A549 treated with dexamethasone at 1 μM for 4 hours (cell line): Measurements from ENCODE around the gene SHFL. TPM values are rescaled to one million over a fixed set of nuclear protein-coding genes. Genes with fewer than 3 reads are reported as not detected.

ENCODE experiments used
- total RNA-seq: library from RNA; stranded (reverse); fragments of 200-300 nt; extraction: Qiagen RNA extraction; gene quantifications from 5 replicates; pipeline ENCODE4 v1.2.3, GENCODE V29; 2022

The SHFL gene
- total RNA-seq, result 6.3 to 8.0 TPM (median 6.9 TPM) in 5 replicates

DNA sequence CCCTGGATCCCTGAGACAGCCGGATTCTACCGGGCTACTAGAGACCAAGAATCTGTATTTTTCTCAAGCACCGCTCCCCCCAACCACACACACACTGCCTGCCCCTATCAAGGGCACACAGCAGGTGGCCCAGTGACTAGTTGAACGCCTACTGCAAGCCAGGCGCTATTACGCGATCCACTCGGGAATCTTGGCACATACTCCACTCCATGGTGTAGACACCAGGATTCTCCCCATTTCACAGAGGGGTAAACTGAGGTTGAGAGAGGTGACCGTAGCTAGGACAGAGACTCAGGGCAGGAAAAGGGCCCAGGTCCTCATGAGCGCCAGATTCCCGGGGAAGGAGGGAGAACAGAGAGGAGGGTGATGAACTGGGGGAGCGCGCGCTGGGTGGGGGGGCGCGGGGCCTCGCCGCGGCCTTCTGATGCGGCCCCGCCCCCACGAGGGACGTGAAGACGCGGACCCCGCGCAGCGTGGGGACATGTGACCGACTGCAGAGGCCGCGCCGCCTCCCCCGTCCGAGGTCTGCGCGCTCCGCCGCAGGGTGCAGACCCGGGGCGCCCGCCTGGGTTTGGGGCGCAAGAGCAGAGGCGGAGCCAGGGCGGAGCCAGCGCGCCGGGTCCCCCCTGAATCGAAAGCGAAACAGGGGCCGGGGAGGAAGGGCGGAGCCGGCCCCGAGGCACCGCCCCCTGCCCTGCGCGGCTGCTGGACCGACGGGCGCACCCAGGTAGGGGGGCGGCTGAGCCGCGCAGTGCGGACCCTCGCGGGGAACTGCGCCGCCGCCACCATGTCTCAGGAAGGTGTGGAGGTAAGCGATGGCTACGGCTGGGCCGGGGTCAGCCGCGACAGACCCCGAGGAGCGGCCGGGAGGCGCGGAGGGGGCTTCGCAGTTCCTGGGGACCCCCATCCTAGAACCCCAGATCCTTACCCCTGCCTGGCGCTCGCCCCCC is at the start of gene SHFL:
Gene SHFL, plus strand, starts transcription at position 677 of the 950 bp plus-strand sequence. Its CDS starts 111 bp downstream, at position 788.

DNA sequence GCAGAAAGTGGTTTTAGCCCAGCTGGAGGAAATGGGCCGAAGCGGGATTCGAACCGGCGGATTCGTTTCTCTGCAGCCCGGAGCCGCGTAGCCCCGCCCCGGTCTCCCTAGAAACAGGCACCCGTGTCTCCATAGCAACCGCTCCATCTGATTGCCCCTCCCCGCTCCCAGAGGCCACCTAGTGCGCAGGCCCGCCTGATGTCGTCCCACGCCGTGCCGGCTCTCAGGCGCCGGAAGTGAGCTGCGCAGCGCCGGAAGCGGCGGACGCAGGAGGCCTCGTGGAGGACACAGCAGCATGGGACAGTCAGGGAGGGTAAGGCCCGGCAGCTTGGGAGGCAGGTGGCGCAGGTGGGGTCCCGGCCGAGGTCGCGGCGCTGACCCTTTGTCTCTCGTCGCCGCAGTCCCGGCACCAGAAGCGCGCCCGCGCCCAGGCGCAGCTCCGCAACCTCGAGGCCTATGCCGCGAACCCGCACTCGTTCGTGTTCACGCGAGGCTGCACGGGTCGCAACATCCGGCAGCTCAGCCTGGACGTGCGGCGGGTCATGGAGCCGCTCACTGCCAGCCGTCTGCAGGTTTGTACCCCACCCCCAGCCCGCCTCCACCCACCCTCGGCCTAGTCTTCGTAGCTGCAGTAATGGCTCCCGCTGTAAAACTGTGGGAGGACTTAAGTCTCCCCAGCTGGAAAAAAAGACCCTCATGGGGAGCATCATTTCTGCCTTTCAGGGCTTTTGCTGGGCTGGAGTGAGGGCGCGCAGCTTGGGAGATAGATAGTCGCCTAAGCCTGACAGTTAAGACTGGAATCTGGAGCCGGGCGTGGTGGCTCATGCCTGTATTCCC is 20.2 kb downstream of the SHFL start, which contains the start of gene PPAN:
Gene PPAN, plus strand, starts transcription at position 263 of the 837 bp plus-strand sequence. Its CDS starts 33 bp downstream, at position 296.

DNA sequence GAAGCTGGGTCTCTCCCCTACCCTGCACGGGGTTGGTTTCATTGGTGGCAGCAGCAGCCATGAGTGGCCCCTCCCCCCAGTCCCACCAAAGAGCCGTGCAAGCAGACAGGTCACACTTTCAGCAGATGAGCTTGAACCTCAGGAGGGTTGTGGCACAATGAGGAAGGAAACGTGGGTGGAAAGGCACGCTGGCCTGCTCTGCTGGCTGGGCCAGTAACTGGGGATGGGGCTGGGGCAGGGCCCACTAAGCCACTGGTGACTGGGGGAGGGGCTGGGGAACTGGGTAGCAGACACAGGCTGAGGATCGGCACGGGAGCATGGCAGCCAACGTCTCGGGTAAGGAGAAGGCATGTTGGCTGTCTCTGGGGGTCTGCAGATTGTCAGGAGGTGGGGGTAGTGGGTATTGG is 25.3 kb downstream of the SHFL start, which contains the start of gene P2RY11:
Gene P2RY11, plus strand, starts transcription at position 289 of the 407 bp plus-strand sequence. Its CDS starts 29 bp downstream, at position 318.

Other genes with a start within 250 kb of the SHFL start
- gene OLFM2, start 149.8 kb upstream of the SHFL start, total RNA-seq, result 7.8 to 11.7 TPM (median 10.4 TPM) in 5 replicates
- 2.4 to 3.8 TPM (median 3.0 TPM) in 5 replicates for gene COL5A3, start 75.8 kb upstream of the SHFL start, total RNA-seq
- gene RDH8, start 72.8 kb upstream of the SHFL start, total RNA-seq, result 0.18 to 0.42 TPM (median 0.27 TPM) in 5 replicates
- 0.05 to 0.19 TPM (median 0.10 TPM) in 4 of 5 replicates, not detected in the other for gene ANGPTL6, start 16.4 kb downstream of the SHFL start, total RNA-seq
- 35.9 to 58.3 TPM (median 53.8 TPM) in 5 replicates for gene PPAN, start 20.0 kb downstream of the SHFL start, total RNA-seq
- gene P2RY11, start 25.4 kb downstream of the SHFL start, total RNA-seq, result 4.4 to 10.5 TPM (median 7.3 TPM) in 5 replicates
- gene EIF3G, start 33.6 kb downstream of the SHFL start, total RNA-seq, result 148 to 187 TPM (median 173 TPM) in 5 replicates
- 46.9 to 57.5 TPM (median 55.0 TPM) in 5 replicates for gene DNMT1, start 108.6 kb downstream of the SHFL start, total RNA-seq
- gene S1PR2, start 145.0 kb downstream of the SHFL start, total RNA-seq, result 0.62 to 1.1 TPM (median 0.84 TPM) in 5 replicates
- 54.3 to 76.4 TPM (median 69.8 TPM) in 5 replicates for gene MRPL4, start 165.9 kb downstream of the SHFL start, total RNA-seq
- 2.7 to 4.3 TPM (median 3.6 TPM) in 5 replicates for gene ICAM1, start 184.8 kb downstream of the SHFL start, total RNA-seq
- 0.09 to 0.11 TPM in 2 of 5 replicates, not detected in the others for gene ICAM4, start 200.6 kb downstream of the SHFL start, total RNA-seq
- 0.19 to 0.93 TPM (median 0.81 TPM) in 5 replicates for gene ICAM5, start 203.6 kb downstream of the SHFL start, total RNA-seq
- 0.68 to 1.6 TPM (median 1.5 TPM) in 5 replicates for gene ZGLP1, start 223.5 kb downstream of the SHFL start, total RNA-seq
- gene FDX2, start 229.7 kb downstream of the SHFL start, total RNA-seq, result 23.4 to 36.5 TPM (median 29.9 TPM) in 5 replicates
- 16.7 to 32.5 TPM (median 30.2 TPM) in 5 replicates for gene RAVER1, start 247.2 kb downstream of the SHFL start, total RNA-seq